Urothelium cell line (cell line): Measurements from ENCODE around the gene SELENOK.

Source experiments
- DNase-seq: peaks from one replicate; pipeline ENCODE4 v3.0.0; 2011; ENCODE audit warnings: low spot score, mixed read lengths
- FAIRE-seq: peaks from 2 replicates; lab custom pipeline; 2011; peaks lifted over from hg19 to GRCh38; lab: Jason Lieb, UNC

SELENOK gene

DNA sequence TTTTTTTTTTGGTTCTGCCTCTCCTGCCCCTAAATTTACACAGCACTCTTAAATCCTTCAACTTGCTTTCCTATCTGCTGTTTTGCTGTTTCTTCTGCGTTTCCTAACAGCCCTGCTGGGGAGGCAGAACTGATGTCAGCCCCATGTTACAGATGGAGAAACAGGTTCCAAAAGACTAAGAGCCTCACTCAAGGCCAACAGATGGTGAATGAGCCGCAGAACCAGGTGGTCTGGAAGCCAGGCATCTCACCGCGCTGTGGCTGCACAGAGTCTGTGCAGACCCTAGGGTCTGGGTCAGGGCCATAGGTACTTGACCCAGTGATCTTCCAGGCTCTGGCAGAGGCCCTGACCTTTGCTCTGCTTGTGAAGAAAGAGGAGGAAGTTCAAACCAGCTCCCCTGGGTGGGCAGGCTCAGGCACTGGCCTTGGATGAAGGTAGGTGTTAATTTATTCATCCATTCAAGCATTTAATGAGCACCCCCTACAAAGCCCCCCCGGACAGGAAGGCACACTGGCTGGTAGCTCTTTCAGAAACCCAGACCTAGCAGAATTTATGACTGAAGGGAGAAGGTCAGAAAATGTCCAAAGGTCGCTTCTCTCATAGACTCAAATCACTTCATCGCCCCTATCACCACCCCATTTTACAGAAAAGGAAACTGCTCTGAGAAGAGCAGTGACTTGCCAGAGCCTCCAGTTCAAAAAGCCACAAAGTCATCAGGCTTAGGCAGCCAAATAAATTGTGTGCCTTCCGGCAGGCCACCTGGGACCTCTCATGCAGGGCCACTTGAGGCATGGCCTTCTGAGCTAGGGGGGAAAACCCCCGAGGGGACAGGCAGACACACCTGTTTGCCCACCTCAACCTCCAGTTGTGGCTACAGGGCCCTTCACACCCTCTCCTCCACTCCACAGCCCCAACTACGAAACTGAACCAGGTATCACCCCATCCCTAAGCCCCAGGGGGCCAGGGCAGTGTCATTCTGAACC lies 48.2 kb downstream of the SELENOK start:
- no peak for DNase-seq

GRCh38 chr3:53842436-53843194 lies 49.0 kb downstream of the SELENOK start:
- DNase-seq (peak; percentile 72), FAIRE-seq (no peak)

More for the DNA sequence above, 48.2 kb downstream of the SELENOK start:
- FAIRE-seq = no peak

DNA sequence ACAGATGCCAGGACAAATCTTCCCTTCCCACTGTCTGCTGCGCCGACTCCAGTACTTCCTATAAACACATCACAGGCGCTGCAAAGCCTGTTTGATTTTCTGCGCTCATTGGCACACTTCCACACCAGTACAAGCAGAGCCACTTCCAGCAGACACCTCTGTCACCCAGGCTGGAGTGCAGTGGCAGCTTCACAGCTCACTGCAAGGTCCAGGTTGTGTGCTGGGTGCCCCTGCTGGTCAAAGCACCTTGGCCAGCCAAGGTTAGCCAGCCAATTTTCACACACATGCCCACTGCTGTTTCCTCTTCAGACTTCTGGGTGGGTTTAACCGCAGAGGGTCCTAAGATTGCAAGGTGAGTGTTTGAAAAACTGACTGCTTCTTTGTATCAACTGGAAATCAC lies 50.4 kb downstream of the SELENOK start:
- FAIRE-seq = no peak
- DNase-seq = no peak

- FAIRE-seq (no peak), DNase-seq (no peak)
These were observed 54.3 kb downstream of the SELENOK start for GRCh38 chr3:53837331-53837730.

- FAIRE-seq (no peak), DNase-seq (no peak)
These were observed 55.4 kb downstream of the SELENOK start for GRCh38 chr3:53836084-53836872.

DNA sequence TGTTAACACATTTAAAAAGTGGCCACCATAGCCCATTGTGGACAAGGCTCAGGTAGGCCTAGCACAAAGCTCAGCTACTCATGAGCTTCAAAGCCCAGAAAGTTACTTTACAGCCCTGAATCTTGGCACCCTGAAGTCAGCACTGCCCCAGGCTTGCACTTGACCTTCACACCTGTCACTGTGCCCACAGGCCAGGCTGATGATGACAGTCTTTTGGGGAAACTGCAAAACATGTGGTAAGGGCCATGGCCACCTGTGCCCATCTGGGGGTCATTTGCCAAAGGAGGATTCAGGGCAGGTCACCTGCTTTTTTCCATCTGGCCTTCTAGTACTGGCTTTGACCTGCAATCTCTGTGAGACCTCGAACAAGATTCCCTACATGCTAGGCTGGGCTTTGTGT lies 56.4 kb downstream of the SELENOK start:
- no peak for DNase-seq
- FAIRE-seq = no peak

GRCh38 chr3:53834429-53835095 lies 57.1 kb downstream of the SELENOK start:
- no peak for DNase-seq
- no peak for FAIRE-seq
